Activated naive CD8-positive, alpha-beta T cell treated with anti-CD3 and anti-CD28 coated beads, Interleukin-2, amount 10 ng/mL, durations not matched to agents 7 days and 5 days (primary cell): ENCODE data around the gene RABL2A. TPM values are rescaled to one million over a fixed set of nuclear protein-coding genes. Genes with fewer than 3 reads are reported as not detected.
"Not testable (repeated sequence)": the region's sequence is repeated elsewhere in the genome, so short reads cannot be mapped to it uniquely, and the experiment has no call there.

ENCODE experiments used
- ATAC-seq: fragments of 150-1000 bp; cut with Tn5 transposase; one replicate; pipeline ENCODE4 v1.10.0; 2021; ENCODE audit warnings: low read depth, moderate library complexity
- POLR2A ChIA-PET: fragments of 350-600 bp; sonication (Branson Sonifier 250); formaldehyde crosslinking; loops from one replicate; lab custom pipeline; 2021; ENCODE audit warnings: antibody characterized with exemption; lab: Charles Lee
- DNase-seq: peaks from one replicate; pipeline ENCODE4 v3.0.0; 2021
- H3K27ac Mint-ChIP-seq: one replicate; pipeline ENCODE4 v1.8.0; 2022; ENCODE audit warnings: mild to moderate bottlenecking, mixed read lengths
- H3K27me3 Mint-ChIP-seq: one replicate; pipeline ENCODE4 v1.8.0; 2022; ENCODE audit warnings: mild to moderate bottlenecking, moderate library complexity, mixed read lengths
- H3K36me3 Mint-ChIP-seq: one replicate; pipeline ENCODE4 v1.8.0; 2021; ENCODE audit warnings: mild to moderate bottlenecking, mixed read lengths
- H3K4me1 Mint-ChIP-seq: one replicate; pipeline ENCODE4 v1.8.0; 2021; ENCODE audit warnings: mixed read lengths
- H3K4me3 Mint-ChIP-seq: one replicate; pipeline ENCODE4 v1.8.0; 2022; ENCODE audit warnings: mild to moderate bottlenecking, moderate library complexity, mixed read lengths
- H3K9me3 Mint-ChIP-seq: one replicate; pipeline ENCODE4 v1.8.0; 2021; ENCODE audit warnings: mixed read lengths
- microRNA-seq: library from miRNA; unstranded; fragments of <30 nt; microRNA quantifications from one replicate; pipeline ENCODE4 v1.2.0, GENCODE V29; 2022
- total RNA-seq, 2 experiments: library from RNA; stranded (reverse); gene quantifications; one replicate each; pipeline ENCODE4 v1.2.3, GENCODE V29; 2021

Gene RABL2A
- total RNA-seq, 2 experiments from 2014 or later, result 23.9 to 27.4 TPM

- DNase-seq (no peak), ATAC-seq (no peak)
- Mint-ChIP-seq H3K4me3 (no peak overlapping the region), H3K9me3 (no peaks in the 10 kb centered on the region), H3K27me3 (peaks cover 7% of the 10 kb centered on the region), H3K27ac (no peak overlapping the region), H3K36me3 (no peaks in the 10 kb centered on the region), H3K4me1 (peaks cover 5% of the 10 kb centered on the region)
- POLR2A ChIA-PET, result interaction anchor here (0.8 kb wide), 1 partner anchor 17 kb away, joined by 3 read pairs; no protein-coding TSS in a partner anchor
These were observed 49.7 kb downstream of the RABL2A start for GRCh38 chr2:113676623-113677266.

GRCh38 chr2:113677330-113677729, 50.3 kb downstream of the RABL2A start:
- ATAC-seq (no peak), DNase-seq (no peak)
- Mint-ChIP-seq H3K36me3 (no peaks in the 10 kb centered on the region), H3K27ac (no peak overlapping the region), H3K27me3 (peaks cover 10% of the 10 kb centered on the region), H3K4me1 (peaks cover 5% of the 10 kb centered on the region), H3K4me3 (no peak overlapping the region), H3K9me3 (no peaks in the 10 kb centered on the region)
- POLR2A ChIA-PET, result interaction anchor here (0.8 kb wide), 1 partner anchor 17 kb away, joined by 3 read pairs; no protein-coding TSS in a partner anchor

- no peak for ATAC-seq
- peaks cover 2% of the 10 kb centered on the region for H3K9me3 Mint-ChIP-seq
- no peaks in the 10 kb centered on the region for H3K4me1 Mint-ChIP-seq
- peaks cover 12% of the 10 kb centered on the region for H3K27me3 Mint-ChIP-seq
- no peak for DNase-seq
- H3K4me3 Mint-ChIP-seq, result no peak overlapping the region
- H3K36me3 Mint-ChIP-seq, result no peaks in the 10 kb centered on the region
- H3K27ac Mint-ChIP-seq, result no peak overlapping the region
- POLR2A ChIA-PET, result no interaction called here
These were observed 52.4 kb downstream of the RABL2A start for GRCh38 chr2:113679457-113679856.

GRCh38 chr2:113685471-113685870, 58.4 kb downstream of the RABL2A start:
- POLR2A ChIA-PET, result no interaction called here
- H3K36me3 Mint-ChIP-seq, result no peaks in the 10 kb centered on the region
- peaks cover 2% of the 10 kb centered on the region for H3K9me3 Mint-ChIP-seq

GRCh38 chr2:113686537-113686936, 59.5 kb downstream of the RABL2A start:
- Mint-ChIP-seq H3K4me1 (peaks cover 7% of the 10 kb centered on the region), H3K9me3 (peaks cover 2% of the 10 kb centered on the region), H3K4me3 (no peak overlapping the region), H3K36me3 (peaks cover 1% of the 10 kb centered on the region), H3K27ac (no peak overlapping the region), H3K27me3 (peaks cover 6% of the 10 kb centered on the region)
- DNase-seq (no peak), ATAC-seq (no peak)
- POLR2A ChIA-PET, result no interaction called here

More at GRCh38 chr2:113685471-113685870, 58.4 kb downstream of the RABL2A start:
- ATAC-seq (no peak), DNase-seq (no peak)
- no peak overlapping the region for H3K27ac Mint-ChIP-seq
- peaks cover under 1% of the 10 kb centered on the region for H3K4me1 Mint-ChIP-seq
- H3K4me3 Mint-ChIP-seq, result no peak overlapping the region
- H3K27me3 Mint-ChIP-seq, result peaks cover 10% of the 10 kb centered on the region

GRCh38 chr2:113690871-113691270, 63.8 kb downstream of the RABL2A start:
- H3K36me3 Mint-ChIP-seq, H3K27ac Mint-ChIP-seq, DNase-seq, H3K27me3 Mint-ChIP-seq, H3K9me3 Mint-ChIP-seq, H3K4me3 Mint-ChIP-seq, ATAC-seq, POLR2A ChIA-PET: not testable (repeated sequence)
- H3K4me1 Mint-ChIP-seq, result peaks cover 33% of the 10 kb centered on the region

Small RNA genes lying within 50 kb of the gene (microRNA-seq; reads per million reads assigned to microRNA genes)
- gene MIR1302-3, result not detected

Other genes starting within 250 kb of the RABL2A start
- gene ZNG1B, start 189.6 kb upstream of the RABL2A start, total RNA-seq, result 10 to 100 TPM; 35.3 to 38.7 TPM
- gene FOXD4L1, start 128.6 kb upstream of the RABL2A start, total RNA-seq, result under 1 TPM; 0.14 to 0.47 TPM
- 10 to 100 TPM; 24.1 to 25.8 TPM for gene SLC35F5, start 129.4 kb downstream of the RABL2A start, total RNA-seq